Fibroblast of pulmonary artery (primary cell): ENCODE data around the gene THAP7.
"Not testable (repeated sequence)": the region's sequence is repeated elsewhere in the genome, so short reads cannot be mapped to it uniquely, and the experiment has no call there.

Experiments
- DNase-seq: peaks from one replicate; pipeline ENCODE4 v3.0.0-alpha.2; 2010; ENCODE audit warnings: low read depth
- H3K4me3 ChIP-seq: replicated peaks from 2 replicates; pipeline ENCODE4 v1.5.1; 2011; ENCODE audit warnings: low read depth, mild to moderate bottlenecking, control low read depth, low read length, moderate library complexity
- TF ChIP-seq, protein P1 (sequence below): IDR thresholded peaks from 2 replicates; pipeline ENCODE4 v1.5.1; 2011; ENCODE audit warnings: mild to moderate bottlenecking, control low read depth, low read length, inconsistent platforms; ENCODE audit errors: missing control alignments

The THAP7 gene

DNA sequence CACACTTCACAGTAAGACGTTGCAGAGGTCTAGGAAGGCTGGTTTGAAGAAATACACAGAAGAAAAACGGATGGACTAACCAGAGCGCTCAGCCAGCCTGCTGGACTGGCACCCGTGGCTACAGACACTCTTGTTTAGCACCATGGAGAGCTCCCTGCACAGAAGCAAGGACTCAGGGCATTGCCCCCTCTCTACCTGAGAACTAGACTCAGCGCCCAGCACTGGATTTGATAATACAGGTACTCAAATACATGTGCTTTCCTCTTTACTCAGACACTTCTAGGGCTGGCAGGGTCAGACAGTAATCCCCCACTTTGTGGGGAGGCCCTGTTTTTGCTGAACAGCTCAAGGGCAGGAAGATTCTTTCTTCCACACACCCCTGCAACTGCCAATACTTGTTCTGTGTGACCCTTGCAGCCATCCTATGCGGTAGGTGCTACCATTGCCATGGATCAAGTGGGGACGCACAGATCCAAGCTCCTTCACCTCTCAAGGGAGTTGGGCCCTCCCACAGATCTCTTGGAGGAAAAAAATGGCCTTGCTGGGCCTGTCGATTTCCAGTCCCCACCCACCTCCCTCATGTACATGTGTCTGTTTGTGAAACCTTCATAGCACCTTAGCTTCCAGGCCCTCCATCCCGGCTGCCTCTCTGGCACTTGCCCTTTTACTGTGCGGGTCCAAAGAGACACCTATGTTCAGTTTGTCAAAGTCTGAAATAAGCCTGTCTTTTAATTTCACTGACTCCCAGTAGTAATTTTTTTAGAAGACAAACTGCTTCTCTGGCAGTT lies 7.9 kb upstream of the THAP7 start:
- TF ChIP-seq, protein P1, sequence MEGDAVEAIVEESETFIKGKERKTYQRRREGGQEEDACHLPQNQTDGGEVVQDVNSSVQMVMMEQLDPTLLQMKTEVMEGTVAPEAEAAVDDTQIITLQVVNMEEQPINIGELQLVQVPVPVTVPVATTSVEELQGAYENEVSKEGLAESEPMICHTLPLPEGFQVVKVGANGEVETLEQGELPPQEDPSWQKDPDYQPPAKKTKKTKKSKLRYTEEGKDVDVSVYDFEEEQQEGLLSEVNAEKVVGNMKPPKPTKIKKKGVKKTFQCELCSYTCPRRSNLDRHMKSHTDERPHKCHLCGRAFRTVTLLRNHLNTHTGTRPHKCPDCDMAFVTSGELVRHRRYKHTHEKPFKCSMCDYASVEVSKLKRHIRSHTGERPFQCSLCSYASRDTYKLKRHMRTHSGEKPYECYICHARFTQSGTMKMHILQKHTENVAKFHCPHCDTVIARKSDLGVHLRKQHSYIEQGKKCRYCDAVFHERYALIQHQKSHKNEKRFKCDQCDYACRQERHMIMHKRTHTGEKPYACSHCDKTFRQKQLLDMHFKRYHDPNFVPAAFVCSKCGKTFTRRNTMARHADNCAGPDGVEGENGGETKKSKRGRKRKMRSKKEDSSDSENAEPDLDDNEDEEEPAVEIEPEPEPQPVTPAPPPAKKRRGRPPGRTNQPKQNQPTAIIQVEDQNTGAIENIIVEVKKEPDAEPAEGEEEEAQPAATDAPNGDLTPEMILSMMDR = no peak
- no peak overlapping the region for H3K4me3 ChIP-seq
- peak; percentile 67 for DNase-seq

DNA sequence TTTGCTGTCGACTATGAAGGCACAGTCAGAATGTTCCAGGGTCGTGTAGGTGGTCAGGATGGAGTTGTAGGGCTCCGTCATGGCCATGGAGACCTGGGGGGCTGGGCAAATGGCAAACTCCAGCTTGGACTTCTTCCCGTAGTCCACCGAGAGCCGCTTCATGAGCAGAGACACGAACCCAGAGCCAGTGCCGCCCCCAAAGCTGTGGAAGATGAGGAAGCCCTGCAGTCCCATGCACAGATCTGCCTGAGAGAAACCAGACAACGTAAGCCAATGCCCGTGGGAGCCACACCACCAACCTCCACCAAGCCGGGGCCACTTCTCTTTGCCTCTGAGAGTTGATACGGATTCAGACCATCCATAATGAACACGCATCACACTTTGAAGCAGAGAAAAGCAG lies 7.3 kb upstream of the THAP7 start:
- not testable (repeated sequence) for H3K4me3 ChIP-seq, DNase-seq

DNA sequence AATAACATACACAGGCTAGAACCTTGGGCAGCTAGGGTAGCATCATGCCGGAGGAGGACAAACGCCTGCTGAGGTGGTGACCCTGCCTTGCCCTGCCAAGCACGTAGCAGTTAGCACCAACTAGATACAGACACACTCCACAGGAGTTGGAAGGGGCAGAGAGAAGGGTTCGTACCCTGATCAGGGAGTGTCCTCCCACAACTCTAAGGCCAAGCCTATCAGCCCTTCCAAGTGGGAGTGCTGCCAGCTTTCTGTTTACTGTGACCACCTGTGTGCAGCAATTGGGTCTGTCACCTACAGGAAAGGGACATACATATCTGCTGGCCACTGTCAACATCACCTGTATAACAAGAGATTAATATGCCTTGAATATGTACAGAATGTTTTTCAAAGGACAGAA lies 1.9 kb upstream of the THAP7 start:
- DNase-seq = no peak
- no peak overlapping the region for H3K4me3 ChIP-seq
- TF ChIP-seq, protein P1 = no peak

DNA sequence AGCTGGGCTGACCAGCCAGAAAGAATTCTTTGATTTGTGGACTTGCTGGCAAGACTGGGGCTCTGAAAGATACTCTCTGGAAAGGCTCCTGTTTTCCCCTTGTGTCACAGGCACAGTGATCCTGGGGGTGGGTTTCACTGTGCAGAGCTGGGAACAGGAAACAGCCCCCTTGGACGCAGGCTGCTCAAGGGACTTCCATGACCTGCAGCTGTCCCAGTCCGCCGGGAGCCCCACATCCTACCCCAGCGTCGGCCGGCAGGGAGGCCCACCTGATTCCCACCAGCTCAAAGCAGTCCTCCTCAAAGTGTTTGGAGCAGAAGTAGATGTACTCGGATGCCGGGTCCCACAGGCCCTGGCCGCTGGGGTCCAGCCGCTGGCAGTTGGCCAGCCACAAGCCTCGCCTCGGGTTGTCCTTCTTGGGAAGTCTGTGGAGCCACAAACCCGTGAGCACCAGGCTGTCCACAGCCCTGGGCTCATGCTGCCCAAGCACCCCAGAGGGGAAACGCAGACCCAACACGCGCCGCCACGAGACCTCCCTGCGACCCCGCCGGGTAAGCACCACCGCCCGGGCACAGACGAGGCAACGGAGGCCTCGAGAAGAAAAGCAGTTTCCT lies 824 bp downstream of the THAP7 start:
- TF ChIP-seq, protein P1 = no peak
- DNase-seq = no peak
- peak overlapping the region; percentile 91 for H3K4me3 ChIP-seq

DNA sequence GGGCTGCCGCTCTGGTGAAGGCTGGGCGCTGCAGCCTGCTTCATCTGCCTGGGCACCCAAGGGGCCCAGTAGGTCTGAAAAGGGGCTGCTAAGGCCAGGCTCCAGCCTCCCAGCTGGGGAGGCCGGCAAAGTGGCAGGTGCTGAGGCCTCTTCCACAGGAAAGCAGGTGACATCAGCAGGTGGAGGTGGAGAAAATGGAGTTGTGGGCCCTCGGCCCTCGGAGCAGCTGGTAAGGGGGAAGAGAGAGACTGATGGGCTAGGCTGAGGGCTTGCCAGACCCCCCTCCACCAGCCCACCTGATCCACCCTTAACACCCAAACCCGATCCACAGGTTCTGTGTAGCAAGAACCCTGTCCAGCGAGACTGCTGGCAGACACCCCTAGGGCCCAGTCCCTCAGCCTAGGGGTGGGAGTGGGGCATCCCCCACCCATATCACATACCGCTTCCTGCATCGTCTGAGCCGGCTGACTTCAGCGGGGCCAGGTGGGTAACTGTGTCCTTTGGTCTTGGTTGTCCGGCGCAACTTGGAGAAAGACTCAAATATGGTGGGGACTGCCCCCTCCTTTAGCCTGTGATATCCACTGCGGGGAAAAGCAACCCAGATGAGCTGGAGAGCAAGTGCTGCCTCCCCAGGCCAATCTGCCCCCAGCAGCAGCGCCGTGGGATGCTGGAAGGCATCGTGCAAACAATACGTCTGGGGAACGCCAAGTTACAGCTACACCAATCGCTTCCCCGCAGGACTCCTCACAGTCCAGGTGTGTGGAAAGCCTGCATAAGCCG lies 1.5 kb downstream of the THAP7 start:
- no peak for DNase-seq
- H3K4me3 ChIP-seq = peak overlapping the region; percentile 91
- TF ChIP-seq, protein P1 = no peak

DNA sequence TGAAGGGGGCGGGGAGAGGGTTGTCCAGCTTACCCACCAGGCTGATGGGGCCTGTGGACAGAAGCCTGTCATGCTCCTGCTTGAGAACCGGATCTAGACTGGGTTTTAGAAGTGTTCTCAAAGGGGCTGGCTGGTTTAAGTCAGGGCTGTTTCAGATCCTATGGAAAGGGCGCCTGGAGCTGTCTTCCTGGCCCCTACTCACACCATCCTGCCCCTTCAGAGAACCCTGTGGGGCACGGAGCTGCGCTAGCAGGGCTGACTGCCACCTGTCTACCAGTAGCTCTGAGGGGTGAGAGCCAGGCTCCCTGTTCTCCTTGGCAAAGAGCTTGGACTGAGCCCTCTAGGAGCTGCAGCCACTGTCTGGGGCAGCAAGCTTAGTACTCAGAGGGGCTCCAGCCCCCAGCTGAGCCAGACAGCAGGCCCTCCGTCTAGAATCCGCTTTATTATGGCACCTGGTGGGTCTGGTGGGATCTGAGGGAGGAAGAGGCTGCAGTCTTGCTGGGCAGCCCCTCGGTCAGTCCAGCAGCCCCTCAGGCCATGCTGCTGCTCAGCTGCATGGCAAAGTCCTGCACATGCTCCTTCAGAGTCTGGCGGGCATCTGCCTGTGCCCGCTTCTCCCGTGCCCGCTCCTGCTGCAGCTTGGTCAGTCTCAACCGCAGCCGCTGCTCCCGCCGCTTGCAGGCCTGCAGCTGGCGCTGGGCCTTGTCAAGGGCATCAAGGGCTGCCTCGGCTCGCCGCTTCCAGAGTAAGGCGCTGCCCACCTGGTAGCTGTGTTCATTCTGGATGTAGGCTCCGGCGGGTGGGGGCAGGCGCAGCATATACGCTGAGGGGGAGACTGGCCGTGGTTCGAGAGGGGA lies 2.3 kb downstream of the THAP7 start:
- no peak overlapping the region for H3K4me3 ChIP-seq
- no peak for DNase-seq
- TF ChIP-seq, protein P1 = no peak
